CD4-positive, alpha-beta memory T cell (primary cell): ENCODE data around the gene RAMP2. TPM values are rescaled to one million over a fixed set of nuclear protein-coding genes. Genes with fewer than 3 reads are reported as not detected.
"Not testable (repeated sequence)": the region's sequence is repeated elsewhere in the genome, so short reads cannot be mapped to it uniquely, and the experiment has no call there.

Source experiments
- CTCF ChIA-PET: fragments of 350-600 bp; sonication (Branson Sonifier 250); formaldehyde crosslinking; loops from one replicate; lab custom pipeline; 2021; ENCODE audit warnings: inconsistent platforms; ENCODE audit not compliant: partially characterized antibody; lab: Charles Lee
- POLR2A ChIA-PET: fragments of 350-600 bp; sonication (Branson Sonifier 250); formaldehyde crosslinking; loops from one replicate; lab custom pipeline; 2021; ENCODE audit not compliant: partially characterized antibody; lab: Charles Lee
- DNase-seq, 5 donors: peaks; one replicate each; pipeline versions ENCODE4 v3.0.0 to v3.0.0-alpha.2; 2020 to 2022; ENCODE audit warnings: mixed read lengths in 1 of 5
- H3K27ac ChIP-seq: one replicate; pipeline ENCODE4 v1.7.0; 2013; ENCODE audit warnings: low read depth, low read length
- H3K27me3 ChIP-seq: 2 replicates; pipeline ENCODE4 v1.7.0; 2013; ENCODE audit warnings: mild to moderate bottlenecking, low read length, moderate library complexity; ENCODE audit not compliant: insufficient read depth
- H3K36me3 ChIP-seq: 2 replicates; pipeline ENCODE4 v1.7.0; 2013; ENCODE audit warnings: mild to moderate bottlenecking, low read length, moderate library complexity; ENCODE audit not compliant: insufficient read depth
- H3K4me1 ChIP-seq: 2 replicates; pipeline ENCODE4 v1.7.0; 2013; ENCODE audit warnings: mild to moderate bottlenecking, low read length, moderate library complexity; ENCODE audit not compliant: insufficient read depth
- H3K4me3 ChIP-seq, 2 donors: one replicate each; pipeline ENCODE4 v1.7.0; 2013; ENCODE audit warnings: low read length in 2 of 2, mild to moderate bottlenecking in 1 of 2
- H3K9me3 ChIP-seq, 2 donors: one replicate each; pipeline ENCODE4 v1.7.0; 2013; ENCODE audit warnings: low read length in 2 of 2, control low read depth in 1 of 2; ENCODE audit not compliant: control insufficient read depth in 1 of 2
- H3K27ac Mint-ChIP-seq, 7 donors: one replicate each; pipeline ENCODE4 v1.8.0; 2020 to 2021; ENCODE audit warnings: mixed read lengths in 7 of 7, mild to moderate bottlenecking in 6 of 7, inconsistent platforms in 3 of 7, moderate library complexity in 3 of 7
- H3K27me3 Mint-ChIP-seq, 2 donors: one replicate each; pipeline ENCODE4 v1.8.0; 2020 to 2021; ENCODE audit warnings: mixed read lengths in 2 of 2
- H3K36me3 Mint-ChIP-seq, 2 donors: one replicate each; pipeline ENCODE4 v1.8.0; 2020 to 2021; ENCODE audit warnings: mixed read lengths in 2 of 2, inconsistent platforms in 1 of 2, mild to moderate bottlenecking in 1 of 2
- H3K4me1 Mint-ChIP-seq, 4 donors: one replicate each; pipeline ENCODE4 v1.8.0; 2020 to 2021; ENCODE audit warnings: mixed read lengths in 4 of 4, mild to moderate bottlenecking in 1 of 4
- H3K4me3 Mint-ChIP-seq, 8 donors: one replicate each; pipeline ENCODE4 v1.8.0; 2020 to 2021; ENCODE audit warnings: mixed read lengths in 8 of 8, mild to moderate bottlenecking in 7 of 8, moderate library complexity in 6 of 8, inconsistent platforms in 3 of 8
- H3K9me3 Mint-ChIP-seq, 8 donors: one replicate each; pipeline ENCODE4 v1.8.0; 2020 to 2021; ENCODE audit warnings: mixed read lengths in 8 of 8, mild to moderate bottlenecking in 5 of 8, inconsistent platforms in 3 of 8, moderate library complexity in 1 of 8
- intact Hi-C: fragments of 100-400 bp; cut with micrococcal nuclease; formaldehyde crosslinking; loops from one replicate; pipeline ENCODE4 v1.15.1; 2023
- polyA plus RNA-seq, 2 donors: library from polyadenylated mRNA; unstranded; fragments of 300-500 nt; fragmentation: Illumina TruSeq; gene quantifications; one replicate each; pipeline ENCODE4 v1.2.3, GENCODE V29; 2021
- total RNA-seq, 2 experiments: library from RNA; stranded (reverse); gene quantifications; one replicate each; pipeline ENCODE4 v1.2.3, GENCODE V29; 2021

The RAMP2 gene
- total RNA-seq (not detected), polyA plus RNA-seq (not detected)

GRCh38 chr17:42760652-42761581, at the start of gene RAMP2:
Gene RAMP2 (plus strand): TSS chr17:42761227. CDS start chr17:42761262, 35 bp downstream.
- ChIA-PET POLR2A (interaction anchor here (3.1 kb wide), 1 partner anchor 13 kb away, joined by 13 read pairs; the partner anchor contains the start of gene VPS25), CTCF (interaction anchor here (0.6 to 3.6 kb wide), 7 partner anchors 11 to 183 kb away, joined by 3 to 35 read pairs (median 4); partner anchors contain the start of genes BECN1 and PSMC3IP)
- Mint-ChIP-seq H3K4me1 (peaks cover 2 to 10% (median 4%) of the 10 kb centered on the region in 4 donors), H3K36me3 (no peaks in the 10 kb centered on the region), H3K27ac (peak within 1 kb of the TSS in 2 of 7 donors; percentile 36 to 46), H3K9me3 (no peaks in the 10 kb centered on the region), H3K4me3 (peak within 1 kb of the TSS; percentile 4 to 75 (median 48)), H3K27me3 (peaks cover 35 to 52% of the 10 kb centered on the region in 2 donors)
- no peak within 1 kb of the TSS for H3K4me3 ChIP-seq
- DNase-seq = no peak
- no peaks in the 10 kb centered on the region for H3K36me3 ChIP-seq
- intact Hi-C loops = no loop called here
- H3K4me1 ChIP-seq = peaks cover 7% of the 10 kb centered on the region
- H3K9me3 ChIP-seq = no peaks in the 10 kb centered on the region
- no peak within 1 kb of the TSS for H3K27ac ChIP-seq
- H3K27me3 ChIP-seq = peaks cover 34% of the 10 kb centered on the region

GRCh38 chr17:42720996-42721583, 39.9 kb upstream of the RAMP2 start:
- Histone ChIP-seq H3K27ac (no peak overlapping the region), H3K9me3 (no peaks in the 10 kb centered on the region), H3K4me3 (no peak overlapping the region), H3K27me3 (no peaks in the 10 kb centered on the region), H3K4me1 (no peaks in the 10 kb centered on the region), H3K36me3 (peaks cover 48% of the 10 kb centered on the region)
- ChIA-PET POLR2A (no interaction called here), CTCF (interaction anchor here (0.7 to 3.8 kb wide), 5 partner anchors 12 to 143 kb away, joined by 3 to 20 read pairs (median 6); no protein-coding TSS in a partner anchor)
- Mint-ChIP-seq H3K4me3 (no peak overlapping the region), H3K27me3 (no peaks in the 10 kb centered on the region), H3K9me3 (no peaks in the 10 kb centered on the region), H3K36me3 (peaks cover 54 to 68% of the 10 kb centered on the region in 2 donors), H3K4me1 (peaks cover 3 to 14% (median 11%) of the 10 kb centered on the region in 4 donors), H3K27ac (no peak overlapping the region)
- peak in 4 of 5 donors; percentile 55 to 68 (median 62) for DNase-seq
- intact Hi-C loops = loop anchor here (1.0 to 10.0 kb wide), 2 partner anchors 103 to 274 kb away; partner anchors contain the start of genes BECN1 and RPL27

GRCh38 chr17:42723636-42724035, 37.4 kb upstream of the RAMP2 start:
- H3K27ac Mint-ChIP-seq = no peak overlapping the region
- no peaks in the 10 kb centered on the region for H3K9me3 Mint-ChIP-seq
- H3K4me1 ChIP-seq = no peaks in the 10 kb centered on the region
- H3K4me1 Mint-ChIP-seq = peaks cover 3 to 6% (median 5%) of the 10 kb centered on the region in 4 donors
- POLR2A ChIA-PET = no interaction called here
- H3K27ac ChIP-seq = no peak overlapping the region
- peaks cover 38% of the 10 kb centered on the region for H3K36me3 ChIP-seq
- intact Hi-C loops = loop anchor here (10.0 kb wide), 1 partner anchor 271 kb away; the partner anchor contains the start of gene RPL27
- peaks cover 37 to 53% of the 10 kb centered on the region in 2 donors for H3K36me3 Mint-ChIP-seq
- no peaks in the 10 kb centered on the region for H3K9me3 ChIP-seq
- DNase-seq = no peak
- no peak overlapping the region for H3K4me3 Mint-ChIP-seq
- no peaks in the 10 kb centered on the region for H3K27me3 Mint-ChIP-seq
- H3K27me3 ChIP-seq = no peaks in the 10 kb centered on the region
- CTCF ChIA-PET = interaction anchor here (2.1 to 2.2 kb wide), 2 partner anchors 15 to 40 kb away, joined by 7 read pairs; no protein-coding TSS in a partner anchor
- H3K4me3 ChIP-seq = no peak overlapping the region

- Histone ChIP-seq H3K27ac (no peak overlapping the region), H3K9me3 (no peaks in the 10 kb centered on the region), H3K4me3 (no peak overlapping the region), H3K36me3 (peaks cover 33% of the 10 kb centered on the region), H3K4me1 (no peaks in the 10 kb centered on the region), H3K27me3 (no peaks in the 10 kb centered on the region)
- no peaks in the 10 kb centered on the region for H3K27me3 Mint-ChIP-seq
- ChIA-PET CTCF (interaction anchor here (1.1 to 3.8 kb wide), 2 partner anchors 13 to 39 kb away, joined by 3 to 16 read pairs; no protein-coding TSS in a partner anchor), POLR2A (interaction anchor here (0.6 to 1.0 kb wide), 2 partner anchors 11 to 707 kb away, joined by 3 to 4 read pairs; no protein-coding TSS in a partner anchor)
- peaks cover 36 to 47% of the 10 kb centered on the region in 2 donors for H3K36me3 Mint-ChIP-seq
- intact Hi-C loops = loop anchor here (10.0 kb wide), 1 partner anchor 270 kb away; the partner anchor contains the start of gene RPL27
- H3K4me3 Mint-ChIP-seq = no peak overlapping the region
- H3K4me1 Mint-ChIP-seq = peaks cover 3 to 6% (median 4%) of the 10 kb centered on the region in 4 donors
- DNase-seq = no peak
- no peak overlapping the region for H3K27ac Mint-ChIP-seq
- H3K9me3 Mint-ChIP-seq = no peaks in the 10 kb centered on the region
These were observed 35.9 kb upstream of the RAMP2 start for GRCh38 chr17:42725143-42725542.

GRCh38 chr17:42740699-42741098, 20.3 kb upstream of the RAMP2 start:
- Histone ChIP-seq H3K36me3 (no peaks in the 10 kb centered on the region), H3K4me3 (no peak overlapping the region), H3K27ac (no peak overlapping the region), H3K9me3 (no peaks in the 10 kb centered on the region), H3K4me1 (peaks cover 25% of the 10 kb centered on the region), H3K27me3 (no peaks in the 10 kb centered on the region)
- Mint-ChIP-seq H3K4me3 (no peak overlapping the region), H3K4me1 (peaks cover 12 to 38% (median 25%) of the 10 kb centered on the region in 4 donors), H3K9me3 (no peaks in the 10 kb centered on the region), H3K27me3 (no peaks in the 10 kb centered on the region), H3K27ac (no peak overlapping the region), H3K36me3 (peaks cover 0 to 4% of the 10 kb centered on the region in 2 donors)
- ChIA-PET POLR2A (no interaction called here), CTCF (no interaction called here)
- intact Hi-C loops = no loop called here
- no peak for DNase-seq

GRCh38 chr17:42742916-42743315, 18.1 kb upstream of the RAMP2 start:
- H3K27ac Mint-ChIP-seq, H3K27me3 ChIP-seq, H3K9me3 ChIP-seq, H3K27ac ChIP-seq, H3K36me3 Mint-ChIP-seq, H3K4me3 ChIP-seq, intact Hi-C loops, H3K36me3 ChIP-seq, H3K9me3 Mint-ChIP-seq, DNase-seq, H3K27me3 Mint-ChIP-seq: not testable (repeated sequence)
- ChIA-PET POLR2A (interaction anchor here (1.9 kb wide), 1 partner anchor 81 kb away, joined by 5 read pairs; the partner anchor contains the start of gene BECN1), CTCF (interaction anchor here (0.8 kb wide), 1 partner anchor 21 kb away, joined by 3 read pairs; no protein-coding TSS in a partner anchor)
- Mint-ChIP-seq H3K4me3 (peak overlapping the region in 6 of 8 donors; percentile 5 to 50 (median 20)), H3K4me1 (peaks cover 9 to 38% (median 20%) of the 10 kb centered on the region in 4 donors)
- peaks cover 25% of the 10 kb centered on the region for H3K4me1 ChIP-seq
